Liver (tissue), 9 donors: ENCODE measurements around the gene ZC3H12C. TPM values are rescaled to one million over a fixed set of nuclear protein-coding genes. Genes with fewer than 3 reads are reported as not detected.

Source experiments
- DNase-seq: peaks from one replicate; pipeline ENCODE4 v3.0.0-alpha.2; 2017; ENCODE audit warnings: low spot score
- H3K27ac ChIP-seq, 2 donors: one replicate each; pipeline ENCODE4 v1.7.0; 2013; ENCODE audit warnings: inconsistent platforms in 2 of 2, low read length in 2 of 2, control low read depth in 1 of 2, low read depth in 1 of 2, mild to moderate bottlenecking in 1 of 2
- H3K27me3 ChIP-seq, 4 donors: one replicate each; pipeline versions ENCODE4 v1.6.1 to v1.7.0; 2013; ENCODE audit warnings: low read length in 3 of 4, inconsistent platforms in 1 of 4, mild to moderate bottlenecking in 1 of 4, moderate library complexity in 1 of 4; ENCODE audit not compliant: control insufficient read depth in 4 of 4, insufficient read depth in 4 of 4
- H3K36me3 ChIP-seq, 4 donors: one replicate each; pipeline versions ENCODE4 v1.6.1 to v1.7.0; 2013; ENCODE audit warnings: low read length in 3 of 4, mild to moderate bottlenecking in 3 of 4, low read depth in 1 of 4, moderate library complexity in 1 of 4; ENCODE audit not compliant: control insufficient read depth in 4 of 4, insufficient read depth in 3 of 4
- H3K4me1 ChIP-seq, 4 donors: one replicate each; pipeline versions ENCODE4 v1.6.1 to v1.7.0; 2013; ENCODE audit warnings: low read length in 3 of 4, mild to moderate bottlenecking in 3 of 4, moderate library complexity in 1 of 4; ENCODE audit not compliant: control insufficient read depth in 4 of 4, insufficient read depth in 4 of 4
- H3K4me3 ChIP-seq, 3 donors: one replicate each; pipeline versions ENCODE4 v1.6.1 to v1.7.0; 2013; ENCODE audit warnings: low read length in 3 of 3, control low read depth in 1 of 3, low read depth in 1 of 3, mild to moderate bottlenecking in 1 of 3
- H3K9ac ChIP-seq, 2 donors: one replicate each; pipeline ENCODE4 v1.7.0; 2013; ENCODE audit warnings: low read length in 2 of 2, mild to moderate bottlenecking in 2 of 2, moderate library complexity in 2 of 2, control low read depth in 1 of 2, low read depth in 1 of 2
- H3K9me3 ChIP-seq, 4 donors: one replicate each; pipeline versions ENCODE4 v1.6.1 to v1.7.0; 2013; ENCODE audit warnings: low read length in 3 of 4; ENCODE audit not compliant: control insufficient read depth in 4 of 4
- FOXA1 ChIP-seq: IDR thresholded peaks from 2 replicates; pipeline ENCODE4 v1.6.1; 2016; ENCODE audit warnings: antibody characterized with exemption
- FOXA2 ChIP-seq: IDR thresholded peaks from 2 replicates; pipeline ENCODE4 v1.6.1; 2016; ENCODE audit warnings: antibody characterized with exemption
- GABPA ChIP-seq, 2 donors: IDR thresholded peaks in 1 of 2; conservative IDR thresholded peaks in 1 of 2; 2 replicates each; pipeline ENCODE4 v1.6.1; 2016; ENCODE audit warnings: antibody characterized with exemption in 2 of 2, mild to moderate bottlenecking in 1 of 2, moderate library complexity in 1 of 2
- HNF4G ChIP-seq: IDR thresholded peaks from 2 replicates; pipeline ENCODE4 v1.6.1; 2016; ENCODE audit warnings: antibody characterized with exemption
- JUND ChIP-seq, 2 donors: IDR thresholded peaks; 2 replicates each; pipeline ENCODE4 v1.6.1; 2016; ENCODE audit warnings: antibody characterized with exemption in 2 of 2
- NR2F2 ChIP-seq: IDR thresholded peaks from 2 replicates; pipeline ENCODE4 v1.6.1; 2016; ENCODE audit warnings: antibody characterized with exemption
- RXRA ChIP-seq, 2 donors: IDR thresholded peaks; 2 replicates each; pipeline ENCODE4 v1.6.1; 2017 to 2018; ENCODE audit warnings: antibody characterized with exemption in 2 of 2, mild to moderate bottlenecking in 1 of 2
- SP1 ChIP-seq: IDR thresholded peaks from 2 replicates; pipeline ENCODE4 v1.6.1; 2018; ENCODE audit warnings: antibody characterized with exemption, mild to moderate bottlenecking
- TAF1 ChIP-seq: conservative IDR thresholded peaks from 2 replicates; pipeline ENCODE4 v1.6.1; 2016; ENCODE audit warnings: antibody characterized with exemption, mild to moderate bottlenecking
- YY1 ChIP-seq: IDR thresholded peaks from 2 replicates; pipeline ENCODE4 v1.6.1; 2016; ENCODE audit warnings: antibody characterized with exemption, mild to moderate bottlenecking
- WGBS: extraction: QIAGEN DNeasy Blood & Tissue Kit; methylation state at CpG from one replicate; pipeline ENCODE4 v1.1.7; 2013; 5-methylcytosine and 5-hydroxymethylcytosine counted together
- polyA plus RNA-seq, 2 donors: library from polyadenylated mRNA; stranded (reverse) in 1 of 2; unstranded in 1 of 2; fragments of 200-250 nt in 1 of 2; fragments of >200 nt in 1 of 2; fragmentation: Nextera tagmentation in 1 of 2; extraction: Ambion mirVana in 1 of 2; gene quantifications; one replicate each; pipeline versions ENCODE4 v1.2.1 to v1.2.3, GENCODE V29; 2013 to 2015
- total RNA-seq, 2 donors: library from RNA; depleted of rRNA; stranded (reverse); fragments of >200 nt; gene quantifications; one replicate each; pipeline ENCODE4 v1.2.3, GENCODE V29; 2014
- TF ChIP-seq, protein P1 (sequence below): IDR thresholded peaks from 2 replicates; pipeline ENCODE4 v1.6.1; 2016; ENCODE audit warnings: antibody characterized with exemption
- TF ChIP-seq, protein P2 (sequence below): IDR thresholded peaks from 2 replicates; pipeline ENCODE4 v1.6.1; 2016; ENCODE audit warnings: antibody characterized with exemption
- TF ChIP-seq, protein P3 (sequence below): IDR thresholded peaks from 2 replicates; pipeline ENCODE4 v1.6.1; 2016; ENCODE audit warnings: antibody characterized with exemption
- TF ChIP-seq, protein P4 (sequence below): IDR thresholded peaks from 2 replicates; pipeline ENCODE4 v1.6.1; 2016; ENCODE audit warnings: antibody characterized with exemption, mild to moderate bottlenecking
- TF ChIP-seq, protein P5 (sequence below): fragments of 150-350 bp; IDR thresholded peaks from 2 replicates; pipeline ENCODE4 v1.5.1; 2017; ENCODE audit warnings: improper control_type of control experiment, low read depth, low read length; ENCODE audit not compliant: missing input control
- donor health status: healthy.
- donor health status: healthy.
- donor health status: healthy.
- donor health status: healthy.
- donor health status: healthy.

ZC3H12C gene
- total and polyA plus RNA-seq, 4 donors, result 0.92 to 9.6 (median 2.3) TPM

DNA sequence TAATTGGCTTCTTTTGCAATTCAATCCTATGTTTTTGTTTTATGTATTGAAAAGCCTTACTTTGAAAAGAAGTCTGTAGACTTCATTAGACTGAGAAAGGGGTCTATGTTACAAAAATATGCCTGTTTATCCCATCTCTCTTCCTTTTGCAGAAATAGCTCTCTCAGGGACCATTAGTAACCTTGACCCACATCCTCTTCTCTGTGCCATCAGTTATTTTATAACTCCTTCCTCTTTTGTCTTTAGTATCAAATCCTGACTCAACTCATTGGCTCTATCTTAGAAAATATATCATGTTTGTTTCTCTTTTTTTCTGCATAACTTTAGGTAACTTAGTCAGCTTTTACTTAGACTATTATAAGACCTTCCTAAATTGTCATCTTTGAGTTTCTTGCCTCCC, 20.3 kb downstream of the ZC3H12C start:
- Histone ChIP-seq H3K4me3 (no peak overlapping the region), H3K36me3 (no peaks in the 10 kb centered on the region), H3K27ac (no peak overlapping the region), H3K9me3 (no peaks in the 10 kb centered on the region), H3K9ac (no peak overlapping the region), H3K27me3 (no peaks in the 10 kb centered on the region), H3K4me1 (no peaks in the 10 kb centered on the region)
- DNase-seq, result no peak
- TF ChIP-seq, protein P1, sequence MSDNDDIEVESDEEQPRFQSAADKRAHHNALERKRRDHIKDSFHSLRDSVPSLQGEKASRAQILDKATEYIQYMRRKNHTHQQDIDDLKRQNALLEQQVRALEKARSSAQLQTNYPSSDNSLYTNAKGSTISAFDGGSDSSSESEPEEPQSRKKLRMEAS, result no peak
- TF ChIP-seq HNF4G (no peak), FOXA2 (no peak), FOXA1 (no peak), TAF1 (no peak), YY1 (no peak), SP1 (no peak), JUND (IDR thresholded peaks at IDR 0.05) (no peak), NR2F2 (no peak)
- TF ChIP-seq, protein P2, sequence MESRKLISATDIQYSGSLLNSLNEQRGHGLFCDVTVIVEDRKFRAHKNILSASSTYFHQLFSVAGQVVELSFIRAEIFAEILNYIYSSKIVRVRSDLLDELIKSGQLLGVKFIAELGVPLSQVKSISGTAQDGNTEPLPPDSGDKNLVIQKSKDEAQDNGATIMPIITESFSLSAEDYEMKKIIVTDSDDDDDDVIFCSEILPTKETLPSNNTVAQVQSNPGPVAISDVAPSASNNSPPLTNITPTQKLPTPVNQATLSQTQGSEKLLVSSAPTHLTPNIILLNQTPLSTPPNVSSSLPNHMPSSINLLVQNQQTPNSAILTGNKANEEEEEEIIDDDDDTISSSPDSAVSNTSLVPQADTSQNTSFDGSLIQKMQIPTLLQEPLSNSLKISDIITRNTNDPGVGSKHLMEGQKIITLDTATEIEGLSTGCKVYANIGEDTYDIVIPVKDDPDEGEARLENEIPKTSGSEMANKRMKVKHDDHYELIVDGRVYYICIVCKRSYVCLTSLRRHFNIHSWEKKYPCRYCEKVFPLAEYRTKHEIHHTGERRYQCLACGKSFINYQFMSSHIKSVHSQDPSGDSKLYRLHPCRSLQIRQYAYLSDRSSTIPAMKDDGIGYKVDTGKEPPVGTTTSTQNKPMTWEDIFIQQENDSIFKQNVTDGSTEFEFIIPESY, result no peak
- TF ChIP-seq, protein P3, sequence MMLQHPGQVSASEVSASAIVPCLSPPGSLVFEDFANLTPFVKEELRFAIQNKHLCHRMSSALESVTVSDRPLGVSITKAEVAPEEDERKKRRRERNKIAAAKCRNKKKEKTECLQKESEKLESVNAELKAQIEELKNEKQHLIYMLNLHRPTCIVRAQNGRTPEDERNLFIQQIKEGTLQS, result no peak
- TF ChIP-seq, protein P4, sequence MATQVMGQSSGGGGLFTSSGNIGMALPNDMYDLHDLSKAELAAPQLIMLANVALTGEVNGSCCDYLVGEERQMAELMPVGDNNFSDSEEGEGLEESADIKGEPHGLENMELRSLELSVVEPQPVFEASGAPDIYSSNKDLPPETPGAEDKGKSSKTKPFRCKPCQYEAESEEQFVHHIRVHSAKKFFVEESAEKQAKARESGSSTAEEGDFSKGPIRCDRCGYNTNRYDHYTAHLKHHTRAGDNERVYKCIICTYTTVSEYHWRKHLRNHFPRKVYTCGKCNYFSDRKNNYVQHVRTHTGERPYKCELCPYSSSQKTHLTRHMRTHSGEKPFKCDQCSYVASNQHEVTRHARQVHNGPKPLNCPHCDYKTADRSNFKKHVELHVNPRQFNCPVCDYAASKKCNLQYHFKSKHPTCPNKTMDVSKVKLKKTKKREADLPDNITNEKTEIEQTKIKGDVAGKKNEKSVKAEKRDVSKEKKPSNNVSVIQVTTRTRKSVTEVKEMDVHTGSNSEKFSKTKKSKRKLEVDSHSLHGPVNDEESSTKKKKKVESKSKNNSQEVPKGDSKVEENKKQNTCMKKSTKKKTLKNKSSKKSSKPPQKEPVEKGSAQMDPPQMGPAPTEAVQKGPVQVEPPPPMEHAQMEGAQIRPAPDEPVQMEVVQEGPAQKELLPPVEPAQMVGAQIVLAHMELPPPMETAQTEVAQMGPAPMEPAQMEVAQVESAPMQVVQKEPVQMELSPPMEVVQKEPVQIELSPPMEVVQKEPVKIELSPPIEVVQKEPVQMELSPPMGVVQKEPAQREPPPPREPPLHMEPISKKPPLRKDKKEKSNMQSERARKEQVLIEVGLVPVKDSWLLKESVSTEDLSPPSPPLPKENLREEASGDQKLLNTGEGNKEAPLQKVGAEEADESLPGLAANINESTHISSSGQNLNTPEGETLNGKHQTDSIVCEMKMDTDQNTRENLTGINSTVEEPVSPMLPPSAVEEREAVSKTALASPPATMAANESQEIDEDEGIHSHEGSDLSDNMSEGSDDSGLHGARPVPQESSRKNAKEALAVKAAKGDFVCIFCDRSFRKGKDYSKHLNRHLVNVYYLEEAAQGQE, result no peak

DNA sequence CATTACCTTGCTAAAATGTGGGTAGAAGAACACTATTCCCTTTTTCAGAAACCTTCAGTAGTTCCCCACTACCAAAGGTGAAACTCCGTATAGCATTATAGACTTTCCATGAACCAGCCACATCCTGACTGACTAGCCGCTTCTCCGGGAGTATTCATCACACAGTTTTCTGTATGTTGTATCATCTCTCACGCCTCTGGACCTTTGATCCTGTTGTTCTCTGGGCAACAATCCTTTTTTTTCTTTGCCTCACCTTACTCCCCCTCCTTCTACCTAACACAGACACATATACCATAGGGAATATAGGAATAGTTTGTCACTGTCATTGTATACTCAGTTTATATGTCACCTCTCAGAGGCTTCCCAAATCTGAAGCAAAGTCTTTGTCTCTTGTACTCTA, 20.8 kb downstream of the ZC3H12C start:
- Histone ChIP-seq H3K27ac (no peak overlapping the region), H3K4me3 (no peak overlapping the region), H3K4me1 (no peaks in the 10 kb centered on the region), H3K9ac (no peak overlapping the region), H3K36me3 (no peaks in the 10 kb centered on the region), H3K27me3 (no peaks in the 10 kb centered on the region), H3K9me3 (no peaks in the 10 kb centered on the region)
- DNase-seq, result no peak
- WGBS, result 79% methylated on average over 4 of the region's 4 CpGs
- TF ChIP-seq GABPA (IDR thresholded peaks at IDR 0.05 in 1 of 2, conservative IDR thresholded peaks at IDR 0.05 in 1 of 2), result no peak
- TF ChIP-seq SP1, result no peak
- no peak for TF ChIP-seq FOXA1
- no peak for TF ChIP-seq NR2F2
- no peak for TF ChIP-seq TAF1
- TF ChIP-seq, protein P2, result no peak
- TF ChIP-seq, protein P4, result no peak
- TF ChIP-seq, protein P5, sequence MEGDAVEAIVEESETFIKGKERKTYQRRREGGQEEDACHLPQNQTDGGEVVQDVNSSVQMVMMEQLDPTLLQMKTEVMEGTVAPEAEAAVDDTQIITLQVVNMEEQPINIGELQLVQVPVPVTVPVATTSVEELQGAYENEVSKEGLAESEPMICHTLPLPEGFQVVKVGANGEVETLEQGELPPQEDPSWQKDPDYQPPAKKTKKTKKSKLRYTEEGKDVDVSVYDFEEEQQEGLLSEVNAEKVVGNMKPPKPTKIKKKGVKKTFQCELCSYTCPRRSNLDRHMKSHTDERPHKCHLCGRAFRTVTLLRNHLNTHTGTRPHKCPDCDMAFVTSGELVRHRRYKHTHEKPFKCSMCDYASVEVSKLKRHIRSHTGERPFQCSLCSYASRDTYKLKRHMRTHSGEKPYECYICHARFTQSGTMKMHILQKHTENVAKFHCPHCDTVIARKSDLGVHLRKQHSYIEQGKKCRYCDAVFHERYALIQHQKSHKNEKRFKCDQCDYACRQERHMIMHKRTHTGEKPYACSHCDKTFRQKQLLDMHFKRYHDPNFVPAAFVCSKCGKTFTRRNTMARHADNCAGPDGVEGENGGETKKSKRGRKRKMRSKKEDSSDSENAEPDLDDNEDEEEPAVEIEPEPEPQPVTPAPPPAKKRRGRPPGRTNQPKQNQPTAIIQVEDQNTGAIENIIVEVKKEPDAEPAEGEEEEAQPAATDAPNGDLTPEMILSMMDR, result no peak
- TF ChIP-seq HNF4G, result no peak
- TF ChIP-seq RXRA (IDR thresholded peaks at IDR 0.05), result no peak
- no peak for TF ChIP-seq YY1
